GM12864 (cell line): ENCODE results near the gene TBX10.

Source experiments
- DNase-seq: peaks from one replicate; pipeline ENCODE4 v3.0.0-alpha.2; 2011; ENCODE audit warnings: low read depth
- H3K4me3 ChIP-seq: 2 replicates; pipeline ENCODE4 v1.5.1; 2011; ENCODE audit warnings: mild to moderate bottlenecking, low read depth, low read length, control low read depth
- CTCF ChIP-seq: IDR thresholded peaks from 2 replicates; pipeline ENCODE4 v1.5.1; 2011; ENCODE audit warnings: low read depth, mild to moderate bottlenecking, moderate library complexity, low read length, control low read depth, inconsistent platforms; ENCODE audit errors: missing control alignments

The TBX10 gene

GRCh38 chr11:67584205-67584880 lies 55.2 kb downstream of the TBX10 start:
- TF ChIP-seq CTCF = no peak
- no peak for DNase-seq
- peak overlapping the region; percentile 81 for H3K4me3 ChIP-seq

GRCh38 chr11:67583247-67584204 lies 56.0 kb downstream of the TBX10 start, which contains the start of gene GSTP1:
TSS of gene GSTP1 (plus strand) at chr11:67583812. CDS start at chr11:67583844, 32 bp downstream.
- TF ChIP-seq CTCF = peak; percentile 66

GRCh38 chr11:67582011-67582410 lies 57.6 kb downstream of the TBX10 start:
- H3K4me3 ChIP-seq = no peak overlapping the region
- no peak for TF ChIP-seq CTCF
- no peak for DNase-seq

More at GRCh38 chr11:67583247-67584204, 56.0 kb downstream of the TBX10 start, which contains the start of gene GSTP1:
- DNase-seq = peak; percentile 54
- peak within 1 kb of the TSS; percentile 81 for H3K4me3 ChIP-seq

GRCh38 chr11:67581469-67581868 lies 58.1 kb downstream of the TBX10 start:
- no peak for TF ChIP-seq CTCF
- no peak overlapping the region for H3K4me3 ChIP-seq
- no peak for DNase-seq
